ENCODE data around the gene SORCS3. TPM values are rescaled to one million over a fixed set of nuclear protein-coding genes. Genes with fewer than 3 reads are reported as not detected.

SORCS3 gene
- total RNA-seq, 1 donor: 2.5 TPM

- no peaks in the 10 kb centered on the region for H3K27me3 ChIP-seq (ENCODE audit: insufficient read depth, low read length)
- no peaks in the 10 kb centered on the region for H3K4me1 ChIP-seq (ENCODE audit: insufficient read depth, low read length)
- no peak overlapping the region for H3K4me3 ChIP-seq (ENCODE audit: low read length)
- H3K9me3 ChIP-seq (ENCODE audit: low read depth, low read length): no peaks in the 10 kb centered on the region
These were observed 165.7 kb downstream of the SORCS3 start for GRCh38 chr10:104806801-104807200.

- no peaks in the 10 kb centered on the region for H3K9me3 ChIP-seq (ENCODE audit: low read depth, low read length)
- no peaks in the 10 kb centered on the region for H3K4me1 ChIP-seq (ENCODE audit: insufficient read depth, low read length)
- no peak overlapping the region for H3K4me3 ChIP-seq (ENCODE audit: low read length)
- H3K27me3 ChIP-seq (ENCODE audit: insufficient read depth, low read length): no peaks in the 10 kb centered on the region
These were observed 166.7 kb downstream of the SORCS3 start for GRCh38 chr10:104807581-104808310.

- H3K4me1 ChIP-seq (ENCODE audit: insufficient read depth, low read length): no peaks in the 10 kb centered on the region
These were observed 168.4 kb downstream of the SORCS3 start for GRCh38 chr10:104809288-104810090.

GRCh38 chr10:104811166-104811565 is 170.1 kb downstream of the SORCS3 start:
- no peaks in the 10 kb centered on the region for H3K27me3 ChIP-seq (ENCODE audit: insufficient read depth, low read length)
- H3K4me1 ChIP-seq (ENCODE audit: insufficient read depth, low read length): no peaks in the 10 kb centered on the region
- no peaks in the 10 kb centered on the region for H3K9me3 ChIP-seq (ENCODE audit: low read depth, low read length)
- no peak overlapping the region for H3K4me3 ChIP-seq (ENCODE audit: low read length)

More at GRCh38 chr10:104809288-104810090, 168.4 kb downstream of the SORCS3 start:
- Histone ChIP-seq H3K9me3 (ENCODE audit: low read depth, low read length) (no peaks in the 10 kb centered on the region), H3K4me3 (ENCODE audit: low read length) (no peak overlapping the region), H3K27me3 (ENCODE audit: insufficient read depth, low read length) (no peaks in the 10 kb centered on the region)

GRCh38 chr10:104816501-104816900 is 175.4 kb downstream of the SORCS3 start:
- Histone ChIP-seq H3K4me3 (ENCODE audit: low read length) (no peak overlapping the region), H3K4me1 (ENCODE audit: insufficient read depth, low read length) (no peaks in the 10 kb centered on the region), H3K9me3 (ENCODE audit: low read depth, low read length) (no peaks in the 10 kb centered on the region), H3K27me3 (ENCODE audit: insufficient read depth, low read length) (no peaks in the 10 kb centered on the region)

- Histone ChIP-seq H3K4me3 (ENCODE audit: low read length) (no peak overlapping the region), H3K4me1 (ENCODE audit: insufficient read depth, low read length) (no peaks in the 10 kb centered on the region), H3K9me3 (ENCODE audit: low read depth, low read length) (no peaks in the 10 kb centered on the region), H3K27me3 (ENCODE audit: insufficient read depth, low read length) (no peaks in the 10 kb centered on the region)
These were observed 178.6 kb downstream of the SORCS3 start for GRCh38 chr10:104819731-104820130.

- Histone ChIP-seq H3K27me3 (ENCODE audit: insufficient read depth, low read length) (no peaks in the 10 kb centered on the region), H3K9me3 (ENCODE audit: low read depth, low read length) (no peaks in the 10 kb centered on the region), H3K4me3 (ENCODE audit: low read length) (no peak overlapping the region), H3K4me1 (ENCODE audit: insufficient read depth, low read length) (no peaks in the 10 kb centered on the region)
These were observed 181.0 kb downstream of the SORCS3 start for GRCh38 chr10:104822088-104822487.

- H3K4me3 ChIP-seq (ENCODE audit: low read length): no peak overlapping the region
- no peaks in the 10 kb centered on the region for H3K4me1 ChIP-seq (ENCODE audit: insufficient read depth, low read length)
- no peaks in the 10 kb centered on the region for H3K9me3 ChIP-seq (ENCODE audit: low read depth, low read length)
- no peaks in the 10 kb centered on the region for H3K27me3 ChIP-seq (ENCODE audit: insufficient read depth, low read length)
These were observed 183.4 kb downstream of the SORCS3 start for GRCh38 chr10:104824380-104825006.

GRCh38 chr10:104831272-104831671 is 190.2 kb downstream of the SORCS3 start:
- Histone ChIP-seq H3K4me1 (ENCODE audit: insufficient read depth, low read length) (no peaks in the 10 kb centered on the region), H3K9me3 (ENCODE audit: low read depth, low read length) (no peaks in the 10 kb centered on the region), H3K27me3 (ENCODE audit: insufficient read depth, low read length) (no peaks in the 10 kb centered on the region), H3K4me3 (ENCODE audit: low read length) (no peak overlapping the region)

- H3K4me1 ChIP-seq (ENCODE audit: insufficient read depth, low read length): no peaks in the 10 kb centered on the region
- H3K9me3 ChIP-seq (ENCODE audit: low read depth, low read length): no peaks in the 10 kb centered on the region
- no peaks in the 10 kb centered on the region for H3K27me3 ChIP-seq (ENCODE audit: insufficient read depth, low read length)
- H3K4me3 ChIP-seq (ENCODE audit: low read length): no peak overlapping the region
These were observed 193.5 kb downstream of the SORCS3 start for GRCh38 chr10:104834580-104834979.

- Histone ChIP-seq H3K4me1 (ENCODE audit: insufficient read depth, low read length) (no peaks in the 10 kb centered on the region), H3K9me3 (ENCODE audit: low read depth, low read length) (no peaks in the 10 kb centered on the region), H3K27me3 (ENCODE audit: insufficient read depth, low read length) (no peaks in the 10 kb centered on the region), H3K4me3 (ENCODE audit: low read length) (no peak overlapping the region)
These were observed 194.3 kb downstream of the SORCS3 start for GRCh38 chr10:104835422-104835821.

GRCh38 chr10:104842704-104843103 is 201.6 kb downstream of the SORCS3 start:
- Histone ChIP-seq H3K4me3 (ENCODE audit: low read length) (no peak overlapping the region), H3K9me3 (ENCODE audit: low read depth, low read length) (no peaks in the 10 kb centered on the region), H3K27me3 (ENCODE audit: insufficient read depth, low read length) (no peaks in the 10 kb centered on the region), H3K4me1 (ENCODE audit: insufficient read depth, low read length) (no peaks in the 10 kb centered on the region)

GRCh38 chr10:104844073-104844472 is 203.0 kb downstream of the SORCS3 start:
- H3K4me1 ChIP-seq (ENCODE audit: insufficient read depth, low read length): no peaks in the 10 kb centered on the region
- H3K27me3 ChIP-seq (ENCODE audit: insufficient read depth, low read length): no peaks in the 10 kb centered on the region
- no peak overlapping the region for H3K4me3 ChIP-seq (ENCODE audit: low read length)
- H3K9me3 ChIP-seq (ENCODE audit: low read depth, low read length): no peaks in the 10 kb centered on the region

GRCh38 chr10:104850023-104850422 is 208.9 kb downstream of the SORCS3 start:
- Histone ChIP-seq H3K27me3 (ENCODE audit: insufficient read depth, low read length) (no peaks in the 10 kb centered on the region), H3K4me3 (ENCODE audit: low read length) (no peak overlapping the region), H3K4me1 (ENCODE audit: insufficient read depth, low read length) (no peaks in the 10 kb centered on the region), H3K9me3 (ENCODE audit: low read depth, low read length) (no peaks in the 10 kb centered on the region)

- no peak overlapping the region for H3K4me3 ChIP-seq (ENCODE audit: low read length)
- no peaks in the 10 kb centered on the region for H3K4me1 ChIP-seq (ENCODE audit: insufficient read depth, low read length)
These were observed 227.0 kb downstream of the SORCS3 start for GRCh38 chr10:104867966-104868598.

More at GRCh38 chr10:104867966-104868598, 227.0 kb downstream of the SORCS3 start:
- Histone ChIP-seq H3K9me3 (ENCODE audit: low read depth, low read length) (no peaks in the 10 kb centered on the region), H3K27me3 (ENCODE audit: insufficient read depth, low read length) (no peaks in the 10 kb centered on the region)
